Left lung (tissue), 10 donors: ENCODE data around the gene ANP32B. TPM values are rescaled to one million over a fixed set of nuclear protein-coding genes. Genes with fewer than 3 reads are reported as not detected.
"Not testable (repeated sequence)": the region's sequence is repeated elsewhere in the genome, so short reads cannot be mapped to it uniquely, and the experiment has no call there.

Experiments used
- ATAC-seq: fragments of 200-7000 bp; cut with Tn5 transposase; one replicate; pipeline ENCODE4 v1.9.1; 2020; ENCODE audit warnings: moderate library complexity
- DNase-seq, 4 donors: peaks; one replicate each; pipeline ENCODE4 v3.0.0-alpha.2; 2013 to 2020
- H3K27ac ChIP-seq, 2 donors: fragments of 200-600 bp; sonication (generic) in 1 of 2; one replicate each; pipeline versions ENCODE4 v1.5.0 to v1.8.0; 2020 to 2021
- H3K27me3 ChIP-seq, 2 donors: fragments of 200-600 bp; sonication (generic) in 1 of 2; one replicate each; pipeline versions ENCODE4 v1.5.0 to v1.8.0; 2020 to 2021
- H3K36me3 ChIP-seq, 2 donors: fragments of 200-600 bp; sonication (generic) in 1 of 2; one replicate each; pipeline versions ENCODE4 v1.5.0 to v1.8.0; 2020 to 2021
- H3K4me1 ChIP-seq, 2 donors: fragments of 200-600 bp; one replicate each; pipeline ENCODE4 v1.8.0; 2021
- H3K4me3 ChIP-seq, 2 donors: fragments of 200-600 bp; sonication (generic) in 1 of 2; one replicate each; pipeline versions ENCODE4 v1.5.0 to v1.8.0; 2020 to 2021; ENCODE audit warnings: mild to moderate bottlenecking in 1 of 2
- H3K9me3 ChIP-seq, 2 donors: fragments of 200-600 bp; sonication (generic) in 1 of 2; one replicate each; pipeline versions ENCODE4 v1.5.0 to v1.8.0; 2020 to 2021
- CTCF ChIP-seq, 2 donors: fragments of 200-600 bp; sonication (generic) in 1 of 2; IDR thresholded peaks; one replicate each; pipeline versions ENCODE4 v1.5.0 to v1.8.0; 2021; ENCODE audit warnings: antibody characterized with exemption in 2 of 2
- intact Hi-C, 2 donors: fragments of 100-400 bp; cut with DNase I; formaldehyde crosslinking; loops; one replicate each; pipeline versions ENCODE4 v1.11.2 to v1.14.2; 2022
- polyA plus RNA-seq, 6 donors: library from polyadenylated mRNA; unstranded; fragments of 120-200 nt; gene quantifications; one replicate each; pipeline ENCODE4 v1.2.1, GENCODE V29; 2013; ENCODE audit not compliant: insufficient read length in 6 of 6
- total RNA-seq, 2 donors: library from RNA; stranded (reverse); fragmentation: NEBNext Ultra II Directional; extraction: Animal tissue kit (Norgen Biotek cat#: 25700); gene quantifications; one replicate each; pipeline ENCODE4 v1.2.1, GENCODE V29; 2021
- donor health status: DM: no; HTN: yes; CAD: no.
- donor health status: DM: no; HTN: no; CAD: no.

Gene ANP32B
- total and polyA plus RNA-seq, 8 donors, result 84.9 to 318 (median 248) TPM

GRCh38 chr9:98016137-98016680 lies 33.1 kb downstream of the ANP32B start:
- Histone ChIP-seq H3K36me3 (peaks cover 7 to 98% of the 10 kb centered on the region in 2 donors), H3K4me3 (no peak overlapping the region), H3K4me1 (no peaks in the 10 kb centered on the region), H3K27me3 (no peaks in the 10 kb centered on the region), H3K9me3 (no peaks in the 10 kb centered on the region), H3K27ac (no peak overlapping the region)
- intact Hi-C loops, result no loop called here
- no peak for TF ChIP-seq CTCF (IDR thresholded peaks at IDR 0.05)
- ATAC-seq (no peak), DNase-seq (no peak)

GRCh38 chr9:98017306-98017705 lies 34.2 kb downstream of the ANP32B start:
- Histone ChIP-seq H3K4me1 (no peaks in the 10 kb centered on the region), H3K27ac (no peak overlapping the region), H3K4me3 (no peak overlapping the region), H3K27me3 (no peaks in the 10 kb centered on the region), H3K9me3 (no peaks in the 10 kb centered on the region), H3K36me3 (peaks cover 7 to 96% of the 10 kb centered on the region in 2 donors)
- ATAC-seq, result no peak
- intact Hi-C loops, result no loop called here
- TF ChIP-seq CTCF (IDR thresholded peaks at IDR 0.05), result no peak
- no peak for DNase-seq

- intact Hi-C loops, result no loop called here
- Histone ChIP-seq H3K9me3 (no peaks in the 10 kb centered on the region), H3K4me3 (no peak overlapping the region), H3K36me3 (peaks cover 4 to 86% of the 10 kb centered on the region in 2 donors), H3K27ac (no peak overlapping the region), H3K4me1 (no peaks in the 10 kb centered on the region), H3K27me3 (no peaks in the 10 kb centered on the region)
- TF ChIP-seq CTCF (IDR thresholded peaks at IDR 0.05), result no peak
- ATAC-seq (no peak), DNase-seq (no peak)
Measured at GRCh38 chr9:98018347-98018746, 35.2 kb downstream of the ANP32B start.

- Histone ChIP-seq H3K27ac (no peak overlapping the region), H3K36me3 (peaks cover 0 to 79% of the 10 kb centered on the region in 2 donors)
- ATAC-seq, result no peak
Measured at GRCh38 chr9:98019098-98019497, 36.0 kb downstream of the ANP32B start.

GRCh38 chr9:98019869-98020268 lies 36.7 kb downstream of the ANP32B start:
- ATAC-seq, H3K4me1 ChIP-seq, H3K27me3 ChIP-seq, H3K4me3 ChIP-seq, DNase-seq, H3K9me3 ChIP-seq, intact Hi-C loops, H3K27ac ChIP-seq: not testable (repeated sequence)
- peaks cover 0 to 71% of the 10 kb centered on the region in 2 donors for H3K36me3 ChIP-seq

More at GRCh38 chr9:98019098-98019497, 36.0 kb downstream of the ANP32B start:
- no peaks in the 10 kb centered on the region for H3K4me1 ChIP-seq
- no peak overlapping the region for H3K4me3 ChIP-seq
- intact Hi-C loops, result no loop called here
- TF ChIP-seq CTCF (IDR thresholded peaks at IDR 0.05), result no peak
- no peaks in the 10 kb centered on the region for H3K9me3 ChIP-seq
- H3K27me3 ChIP-seq, result no peaks in the 10 kb centered on the region
- DNase-seq, result no peak
